ENCODE results near the gene DNAH10.

Gene DNAH10

GRCh38 chr12:123846340-123846739 lies 84.2 kb downstream of the DNAH10 start:
- no peak overlapping the region for H3K27ac ChIP-seq (ENCODE audit: low read depth, low read length)
- no peak overlapping the region for H3K9ac ChIP-seq (ENCODE audit: low read length)
- no peaks in the 10 kb centered on the region for H3F3A ChIP-seq (ENCODE audit: insufficient read depth)
- no peaks in the 10 kb centered on the region for H3K27me3 ChIP-seq (ENCODE audit: low read length)
- no peaks in the 10 kb centered on the region for H3K79me2 ChIP-seq (ENCODE audit: insufficient read depth, low read length)
- no peaks in the 10 kb centered on the region for H3K9me3 ChIP-seq (ENCODE audit: insufficient read depth, low read length)
- H3K9me2 ChIP-seq (replicated peaks; ENCODE audit: insufficient read depth, low read length): no peaks in the 10 kb centered on the region
- TF ChIP-seq EZH2phosphoT487 (conservative IDR thresholded peaks at IDR 0.05; ENCODE audit: low read length): no peak
- TF ChIP-seq, protein P1, sequence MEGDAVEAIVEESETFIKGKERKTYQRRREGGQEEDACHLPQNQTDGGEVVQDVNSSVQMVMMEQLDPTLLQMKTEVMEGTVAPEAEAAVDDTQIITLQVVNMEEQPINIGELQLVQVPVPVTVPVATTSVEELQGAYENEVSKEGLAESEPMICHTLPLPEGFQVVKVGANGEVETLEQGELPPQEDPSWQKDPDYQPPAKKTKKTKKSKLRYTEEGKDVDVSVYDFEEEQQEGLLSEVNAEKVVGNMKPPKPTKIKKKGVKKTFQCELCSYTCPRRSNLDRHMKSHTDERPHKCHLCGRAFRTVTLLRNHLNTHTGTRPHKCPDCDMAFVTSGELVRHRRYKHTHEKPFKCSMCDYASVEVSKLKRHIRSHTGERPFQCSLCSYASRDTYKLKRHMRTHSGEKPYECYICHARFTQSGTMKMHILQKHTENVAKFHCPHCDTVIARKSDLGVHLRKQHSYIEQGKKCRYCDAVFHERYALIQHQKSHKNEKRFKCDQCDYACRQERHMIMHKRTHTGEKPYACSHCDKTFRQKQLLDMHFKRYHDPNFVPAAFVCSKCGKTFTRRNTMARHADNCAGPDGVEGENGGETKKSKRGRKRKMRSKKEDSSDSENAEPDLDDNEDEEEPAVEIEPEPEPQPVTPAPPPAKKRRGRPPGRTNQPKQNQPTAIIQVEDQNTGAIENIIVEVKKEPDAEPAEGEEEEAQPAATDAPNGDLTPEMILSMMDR (IDR thresholded peaks at IDR 0.05; ENCODE audit: insufficient read depth, low read length, poor library complexity, severe bottlenecking): no peak
- H3K36me3 ChIP-seq (ENCODE audit: low read length): no peaks in the 10 kb centered on the region
- H3K4me2 ChIP-seq (ENCODE audit: low read depth, low read length, poor library complexity, severe bottlenecking): no peak overlapping the region
- H3K4me3 ChIP-seq (ENCODE audit: insufficient read depth, low read length, poor library complexity, severe bottlenecking): no peak overlapping the region
- no peak overlapping the region for H2AFZ ChIP-seq (ENCODE audit: low read depth, low read length, severe bottlenecking)
- H4K20me1 ChIP-seq (ENCODE audit: low read depth, low read length): no peaks in the 10 kb centered on the region

GRCh38 chr12:123847019-123847418 lies 84.9 kb downstream of the DNAH10 start:
- H4K20me1 ChIP-seq (ENCODE audit: low read depth, low read length): no peaks in the 10 kb centered on the region
- no peak for TF ChIP-seq EZH2phosphoT487 (conservative IDR thresholded peaks at IDR 0.05; ENCODE audit: low read length)
- TF ChIP-seq, protein P1 (IDR thresholded peaks at IDR 0.05; ENCODE audit: insufficient read depth, low read length, poor library complexity, severe bottlenecking): no peak
- no peak overlapping the region for H3K27ac ChIP-seq (ENCODE audit: low read depth, low read length)
- no peaks in the 10 kb centered on the region for H3K9me2 ChIP-seq (replicated peaks; ENCODE audit: insufficient read depth, low read length)
- no peaks in the 10 kb centered on the region for H3K9me3 ChIP-seq (ENCODE audit: insufficient read depth, low read length)
- no peak overlapping the region for H3K4me3 ChIP-seq (ENCODE audit: insufficient read depth, low read length, poor library complexity, severe bottlenecking)
- no peak overlapping the region for H3K4me2 ChIP-seq (ENCODE audit: low read depth, low read length, poor library complexity, severe bottlenecking)
- H3F3A ChIP-seq (ENCODE audit: insufficient read depth): no peaks in the 10 kb centered on the region
- no peaks in the 10 kb centered on the region for H3K27me3 ChIP-seq (ENCODE audit: low read length)
- H3K79me2 ChIP-seq (ENCODE audit: insufficient read depth, low read length): no peaks in the 10 kb centered on the region
- H2AFZ ChIP-seq (ENCODE audit: low read depth, low read length, severe bottlenecking): no peak overlapping the region
- no peak overlapping the region for H3K9ac ChIP-seq (ENCODE audit: low read length)
- no peaks in the 10 kb centered on the region for H3K36me3 ChIP-seq (ENCODE audit: low read length)

DNA sequence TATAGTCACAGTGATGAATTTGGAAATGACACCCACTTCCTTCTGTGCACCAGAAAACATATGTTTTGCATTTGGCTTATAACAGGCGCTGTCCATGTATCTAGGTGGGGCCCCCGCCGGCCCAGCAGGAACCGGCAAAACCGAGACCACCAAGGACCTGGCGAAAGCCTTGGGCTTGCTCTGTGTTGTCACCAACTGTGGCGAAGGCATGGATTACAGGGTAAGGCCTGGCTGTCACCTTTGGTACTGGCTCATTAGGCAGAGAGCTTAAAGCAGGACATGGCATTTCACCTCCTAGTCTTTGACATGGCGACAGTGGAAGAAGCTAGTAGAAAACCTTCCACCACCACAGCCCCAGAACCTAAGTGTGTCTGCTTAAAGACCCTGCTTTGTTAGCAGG lies 85.8 kb downstream of the DNAH10 start:
- no peaks in the 10 kb centered on the region for H3K9me2 ChIP-seq (replicated peaks; ENCODE audit: insufficient read depth, low read length)
- H3F3A ChIP-seq (ENCODE audit: insufficient read depth): no peaks in the 10 kb centered on the region
- no peak overlapping the region for H3K4me2 ChIP-seq (ENCODE audit: low read depth, low read length, poor library complexity, severe bottlenecking)
- no peaks in the 10 kb centered on the region for H3K9me3 ChIP-seq (ENCODE audit: insufficient read depth, low read length)
- no peak overlapping the region for H2AFZ ChIP-seq (ENCODE audit: low read depth, low read length, severe bottlenecking)
- H3K9ac ChIP-seq (ENCODE audit: low read length): no peak overlapping the region
- no peaks in the 10 kb centered on the region for H3K27me3 ChIP-seq (ENCODE audit: low read length)
- H4K20me1 ChIP-seq (ENCODE audit: low read depth, low read length): no peaks in the 10 kb centered on the region
- no peak overlapping the region for H3K4me3 ChIP-seq (ENCODE audit: insufficient read depth, low read length, poor library complexity, severe bottlenecking)
- H3K36me3 ChIP-seq (ENCODE audit: low read length): no peaks in the 10 kb centered on the region
- no peaks in the 10 kb centered on the region for H3K79me2 ChIP-seq (ENCODE audit: insufficient read depth, low read length)
- no peak overlapping the region for H3K27ac ChIP-seq (ENCODE audit: low read depth, low read length)
- no peak for TF ChIP-seq EZH2phosphoT487 (conservative IDR thresholded peaks at IDR 0.05; ENCODE audit: low read length)
- TF ChIP-seq, protein P1 (IDR thresholded peaks at IDR 0.05; ENCODE audit: insufficient read depth, low read length, poor library complexity, severe bottlenecking): no peak

Data from SU-DHL-6 (cell line).